Measurements from ENCODE around the gene DOCK10.

Gene DOCK10

GRCh38 chr2:224982910-224983711 is 59.2 kb downstream of the DOCK10 start:
- Histone ChIP-seq H3K27me3 (ENCODE audit: insufficient read depth, low read length) (no peaks in the 10 kb centered on the region), H3K4me1 (ENCODE audit: control insufficient read depth, insufficient read depth, low read length, unreplicated experiment) (peaks cover 24% of the 10 kb centered on the region), H3K36me3 (ENCODE audit: insufficient read depth, low read length) (no peaks in the 10 kb centered on the region; the same call in 1 of the 2 replicates), H3K27ac (ENCODE audit: low read depth, low read length) (peak overlapping the region; percentile 60), H2AFZ (ENCODE audit: low read length, unreplicated experiment) (peak overlapping the region; percentile 63), H3K79me2 (ENCODE audit: control insufficient read depth, insufficient read depth, low read length, unreplicated experiment) (peaks cover 50% of the 10 kb centered on the region), H3K4me3 (ENCODE audit: low read depth, low read length) (peak overlapping the region; percentile 64)

- H3K4me1 ChIP-seq (ENCODE audit: control insufficient read depth, insufficient read depth, low read length, unreplicated experiment) = peaks cover 24% of the 10 kb centered on the region
- peak overlapping the region; percentile 60 for H3K27ac ChIP-seq (ENCODE audit: low read depth, low read length)
- no peaks in the 10 kb centered on the region for H3K27me3 ChIP-seq (ENCODE audit: insufficient read depth, low read length)
- peak overlapping the region; percentile 64 for H3K4me3 ChIP-seq (ENCODE audit: low read depth, low read length)
- no peaks in the 10 kb centered on the region; the same call in 1 of the 2 replicates for H3K36me3 ChIP-seq (ENCODE audit: insufficient read depth, low read length)
- H3K79me2 ChIP-seq (ENCODE audit: control insufficient read depth, insufficient read depth, low read length, unreplicated experiment) = peaks cover 49% of the 10 kb centered on the region
- H2AFZ ChIP-seq (ENCODE audit: low read length, unreplicated experiment) = peak overlapping the region; percentile 63
These were observed 60.0 kb downstream of the DOCK10 start for GRCh38 chr2:224982226-224982625.

GRCh38 chr2:224976629-224977525 is 65.4 kb downstream of the DOCK10 start:
- Histone ChIP-seq H3K36me3 (ENCODE audit: insufficient read depth, low read length) (no peaks in the 10 kb centered on the region; the same call in 1 of the 2 replicates), H3K4me1 (ENCODE audit: control insufficient read depth, insufficient read depth, low read length, unreplicated experiment) (peaks cover 16% of the 10 kb centered on the region), H2AFZ (ENCODE audit: low read length, unreplicated experiment) (no peak overlapping the region), H3K4me3 (ENCODE audit: low read depth, low read length) (no peak overlapping the region), H3K27ac (ENCODE audit: low read depth, low read length) (no peak overlapping the region), H3K27me3 (ENCODE audit: insufficient read depth, low read length) (no peaks in the 10 kb centered on the region), H3K79me2 (ENCODE audit: control insufficient read depth, insufficient read depth, low read length, unreplicated experiment) (peaks cover 58% of the 10 kb centered on the region)

DNA sequence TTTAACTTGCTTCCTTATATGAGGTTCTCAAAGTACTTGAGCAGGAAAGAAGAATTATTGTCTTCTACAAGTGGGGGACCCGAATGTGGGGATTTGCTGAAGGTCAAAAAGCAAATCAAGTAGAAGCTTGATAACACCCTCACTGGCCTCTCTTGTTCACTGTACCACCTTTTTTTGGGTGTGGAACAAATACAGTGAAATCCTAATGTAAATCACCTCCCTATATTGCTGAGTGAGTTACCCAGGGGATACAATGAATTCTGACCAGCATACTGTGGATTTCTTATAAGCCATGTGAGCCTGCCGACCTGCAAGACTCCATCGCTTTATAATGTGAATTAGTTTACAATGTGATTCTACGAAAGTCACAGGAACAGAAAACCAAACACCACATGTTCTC is 66.5 kb downstream of the DOCK10 start:
- H3K79me2 ChIP-seq (ENCODE audit: control insufficient read depth, insufficient read depth, low read length, unreplicated experiment) = peaks cover 54% of the 10 kb centered on the region
- H3K4me3 ChIP-seq (ENCODE audit: low read depth, low read length) = no peak overlapping the region
- H2AFZ ChIP-seq (ENCODE audit: low read length, unreplicated experiment) = no peak overlapping the region
- no peaks in the 10 kb centered on the region for H3K27me3 ChIP-seq (ENCODE audit: insufficient read depth, low read length)
- H3K27ac ChIP-seq (ENCODE audit: low read depth, low read length) = no peak overlapping the region
- peaks cover 13% of the 10 kb centered on the region for H3K4me1 ChIP-seq (ENCODE audit: control insufficient read depth, insufficient read depth, low read length, unreplicated experiment)
- H3K36me3 ChIP-seq (ENCODE audit: insufficient read depth, low read length) = no peaks in the 10 kb centered on the region; the same call in 1 of the 2 replicates

DNA sequence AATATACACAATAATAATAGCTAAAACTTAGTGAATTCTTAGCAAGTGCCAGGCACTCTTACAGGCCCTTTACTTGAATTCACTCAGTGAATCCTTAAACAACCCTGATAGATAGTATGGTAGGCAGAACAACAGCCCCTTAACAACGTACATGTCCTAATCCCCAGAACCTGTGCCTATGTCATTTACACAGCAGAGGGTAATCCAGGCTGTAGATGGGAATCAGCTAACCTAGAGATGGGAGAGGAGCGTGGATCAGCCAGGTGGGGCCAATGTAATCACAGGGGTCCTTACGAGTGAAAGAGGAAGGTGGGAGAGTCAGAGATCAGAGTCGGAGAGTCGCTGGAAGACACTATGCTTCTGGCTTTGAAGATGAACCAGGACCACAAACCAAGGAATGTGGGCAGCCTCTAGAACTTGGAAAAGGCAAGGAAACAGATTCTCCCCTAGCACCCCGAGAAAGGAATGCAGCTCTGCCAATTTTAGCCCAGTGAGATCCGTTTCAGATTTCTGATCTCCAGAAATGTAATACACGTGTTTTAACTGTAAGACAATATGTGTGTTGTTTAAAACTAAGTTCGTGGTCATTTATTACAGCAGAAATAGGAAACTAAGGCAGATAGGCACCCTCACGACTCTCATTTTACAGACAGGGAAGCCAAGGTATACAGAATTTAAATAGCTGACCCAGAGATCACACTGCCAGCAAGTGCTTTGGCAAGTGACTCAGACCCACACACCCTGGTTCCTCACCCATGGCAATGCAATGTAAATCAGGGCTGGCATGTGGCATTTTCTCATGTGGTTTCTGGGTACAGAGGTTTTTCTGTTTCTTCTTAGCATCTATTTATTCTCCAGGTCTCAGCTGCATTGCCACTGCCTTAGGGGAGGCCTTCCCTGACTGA is 68.9 kb downstream of the DOCK10 start:
- peaks cover 19% of the 10 kb centered on the region for H3K4me1 ChIP-seq (ENCODE audit: control insufficient read depth, insufficient read depth, low read length, unreplicated experiment)

DNA sequence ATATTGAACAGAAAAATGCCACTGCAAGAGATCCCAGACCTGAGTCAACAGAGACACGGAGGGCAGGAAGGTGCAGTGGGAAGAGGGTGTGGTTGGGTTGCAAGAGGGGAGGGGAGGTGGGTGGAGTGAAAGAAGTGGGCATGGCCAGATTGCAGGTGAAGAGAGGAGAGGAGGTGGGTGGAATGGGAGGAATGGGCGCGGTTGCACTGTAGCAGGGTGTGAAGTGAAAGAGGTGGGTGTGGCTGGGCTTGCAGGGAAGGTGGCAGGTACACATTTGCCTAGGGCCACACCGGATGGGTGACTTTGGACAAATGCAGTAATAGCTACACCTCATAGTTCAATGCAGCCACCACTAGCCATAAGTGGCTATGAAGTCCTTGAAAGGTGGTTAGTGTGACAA is 71.1 kb downstream of the DOCK10 start:
- peaks cover 25% of the 10 kb centered on the region for H3K4me1 ChIP-seq (ENCODE audit: control insufficient read depth, insufficient read depth, low read length, unreplicated experiment)
- peaks cover 40% of the 10 kb centered on the region for H3K79me2 ChIP-seq (ENCODE audit: control insufficient read depth, insufficient read depth, low read length, unreplicated experiment)

More for the DNA sequence above, 68.9 kb downstream of the DOCK10 start:
- H3K27me3 ChIP-seq (ENCODE audit: insufficient read depth, low read length) = no peaks in the 10 kb centered on the region
- H3K79me2 ChIP-seq (ENCODE audit: control insufficient read depth, insufficient read depth, low read length, unreplicated experiment) = peaks cover 39% of the 10 kb centered on the region
- H2AFZ ChIP-seq (ENCODE audit: low read length, unreplicated experiment) = no peak overlapping the region
- no peaks in the 10 kb centered on the region for H3K36me3 ChIP-seq (ENCODE audit: insufficient read depth, low read length)
- no peak overlapping the region for H3K4me3 ChIP-seq (ENCODE audit: low read depth, low read length)
- no peak overlapping the region for H3K27ac ChIP-seq (ENCODE audit: low read depth, low read length)

GRCh38 chr2:224970311-224970710 is 72.0 kb downstream of the DOCK10 start:
- H3K36me3 ChIP-seq (ENCODE audit: insufficient read depth, low read length) = no peaks in the 10 kb centered on the region
- peaks cover 25% of the 10 kb centered on the region for H3K4me1 ChIP-seq (ENCODE audit: control insufficient read depth, insufficient read depth, low read length, unreplicated experiment)
- no peak overlapping the region for H2AFZ ChIP-seq (ENCODE audit: low read length, unreplicated experiment)
- no peaks in the 10 kb centered on the region for H3K27me3 ChIP-seq (ENCODE audit: insufficient read depth, low read length)
- no peak overlapping the region for H3K27ac ChIP-seq (ENCODE audit: low read depth, low read length)
- no peak overlapping the region for H3K4me3 ChIP-seq (ENCODE audit: low read depth, low read length)
- peaks cover 41% of the 10 kb centered on the region for H3K79me2 ChIP-seq (ENCODE audit: control insufficient read depth, insufficient read depth, low read length, unreplicated experiment)

More for the DNA sequence above, 71.1 kb downstream of the DOCK10 start:
- Histone ChIP-seq H3K27me3 (ENCODE audit: insufficient read depth, low read length) (no peaks in the 10 kb centered on the region), H2AFZ (ENCODE audit: low read length, unreplicated experiment) (no peak overlapping the region), H3K36me3 (ENCODE audit: insufficient read depth, low read length) (no peaks in the 10 kb centered on the region), H3K27ac (ENCODE audit: low read depth, low read length) (no peak overlapping the region), H3K4me3 (ENCODE audit: low read depth, low read length) (no peak overlapping the region)

GRCh38 chr2:224969633-224970260 is 72.5 kb downstream of the DOCK10 start:
- Histone ChIP-seq H3K27ac (ENCODE audit: low read depth, low read length) (no peak overlapping the region), H3K27me3 (ENCODE audit: insufficient read depth, low read length) (no peaks in the 10 kb centered on the region), H3K79me2 (ENCODE audit: control insufficient read depth, insufficient read depth, low read length, unreplicated experiment) (peaks cover 36% of the 10 kb centered on the region), H2AFZ (ENCODE audit: low read length, unreplicated experiment) (no peak overlapping the region), H3K36me3 (ENCODE audit: insufficient read depth, low read length) (no peaks in the 10 kb centered on the region), H3K4me1 (ENCODE audit: control insufficient read depth, insufficient read depth, low read length, unreplicated experiment) (peaks cover 25% of the 10 kb centered on the region), H3K4me3 (ENCODE audit: low read depth, low read length) (no peak overlapping the region)

DNA sequence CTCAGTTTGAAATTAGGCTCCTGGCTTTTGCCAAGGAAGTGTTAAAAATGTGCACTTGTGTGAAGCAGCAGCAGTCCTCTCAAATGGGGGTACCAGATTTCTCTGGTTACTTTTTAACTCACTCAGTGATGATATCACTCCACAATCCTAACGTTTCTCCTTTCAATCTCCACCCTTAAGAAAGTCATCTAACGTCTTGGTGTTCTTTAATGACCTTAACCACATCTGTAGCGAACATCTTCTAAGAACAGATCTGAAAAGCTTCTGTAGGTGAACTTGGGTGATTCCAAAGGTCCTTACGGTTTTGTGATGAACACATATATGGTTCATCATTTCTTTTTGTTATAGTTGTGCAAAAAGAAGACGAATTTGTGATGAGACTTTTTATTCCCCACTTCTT is 73.2 kb downstream of the DOCK10 start:
- Histone ChIP-seq H3K4me1 (ENCODE audit: control insufficient read depth, insufficient read depth, low read length, unreplicated experiment) (peaks cover 23% of the 10 kb centered on the region), H3K27ac (ENCODE audit: low read depth, low read length) (no peak overlapping the region), H3K4me3 (ENCODE audit: low read depth, low read length) (no peak overlapping the region), H3K27me3 (ENCODE audit: insufficient read depth, low read length) (no peaks in the 10 kb centered on the region), H2AFZ (ENCODE audit: low read length, unreplicated experiment) (no peak overlapping the region), H3K79me2 (ENCODE audit: control insufficient read depth, insufficient read depth, low read length, unreplicated experiment) (peaks cover 36% of the 10 kb centered on the region), H3K36me3 (ENCODE audit: insufficient read depth, low read length) (no peaks in the 10 kb centered on the region)
